Small intestine (tissue), 7 donors: Measurements from ENCODE around the gene MRPL51. TPM values are rescaled to one million over a fixed set of nuclear protein-coding genes. Genes with fewer than 3 reads are reported as not detected.
A peak's percentile ranks its signal among the peaks of the same experiment; 100 is the strongest.
"Not testable (repeated sequence)": the region's sequence is repeated elsewhere in the genome, so short reads cannot be mapped to it uniquely, and the experiment has no call there.

Experiments used
- DNase-seq, 2 donors: peaks; one replicate each; pipeline versions ENCODE4 v3.0.0 to v3.0.0-alpha.2; 2013
- FAIRE-seq: peaks from 2 replicates; lab custom pipeline; 2012; peaks lifted over from hg19 to GRCh38; lab: Jason Lieb, UNC
- H3K27ac ChIP-seq, 3 donors: one replicate each; pipeline ENCODE4 v1.5.1; 2013; ENCODE audit warnings: low read length in 2 of 3, mild to moderate bottlenecking in 2 of 3, control low read depth in 1 of 3, inconsistent platforms in 1 of 3, low read depth in 1 of 3, moderate library complexity in 1 of 3
- H3K27me3 ChIP-seq, 3 donors: one replicate each; pipeline ENCODE4 v1.6.1; 2013; ENCODE audit warnings: low read length in 3 of 3, inconsistent platforms in 1 of 3; ENCODE audit not compliant: control insufficient read depth in 3 of 3, insufficient read depth in 3 of 3
- H3K36me3 ChIP-seq, 3 donors: one replicate each; pipeline ENCODE4 v1.6.1; 2013; ENCODE audit warnings: low read length in 3 of 3, inconsistent platforms in 1 of 3, low read depth in 1 of 3, mild to moderate bottlenecking in 1 of 3, moderate library complexity in 1 of 3; ENCODE audit not compliant: control insufficient read depth in 3 of 3, insufficient read depth in 2 of 3
- H3K4me1 ChIP-seq, 3 donors: one replicate each; pipeline ENCODE4 v1.6.1; 2013; ENCODE audit warnings: low read length in 2 of 3, inconsistent platforms in 1 of 3, low read depth in 1 of 3, mild to moderate bottlenecking in 1 of 3, moderate library complexity in 1 of 3; ENCODE audit not compliant: control insufficient read depth in 3 of 3, insufficient read depth in 2 of 3
- H3K4me3 ChIP-seq, 3 donors: one replicate each; pipeline ENCODE4 v1.5.1; 2013; ENCODE audit warnings: low read length in 3 of 3, control low read depth in 1 of 3, inconsistent platforms in 1 of 3, low read depth in 1 of 3, mild to moderate bottlenecking in 1 of 3, moderate library complexity in 1 of 3
- H3K9me3 ChIP-seq, 2 donors: one replicate each; pipeline ENCODE4 v1.6.1; 2013; ENCODE audit warnings: low read depth in 1 of 2, low read length in 1 of 2; ENCODE audit not compliant: control insufficient read depth in 2 of 2, insufficient read depth in 1 of 2
- WGBS, 3 donors: extraction: QIAGEN DNeasy Blood & Tissue Kit; methylation state at CpG; one replicate each; pipeline ENCODE4 v1.1.7; 2013; 5-methylcytosine and 5-hydroxymethylcytosine counted together
- polyA plus RNA-seq, 4 donors: library from polyadenylated mRNA; stranded (reverse) in 3 of 4; unstranded in 1 of 4; fragments of 200-250 nt in 3 of 4; fragments of 120-200 nt in 1 of 4; gene quantifications; one replicate each; pipeline versions ENCODE4 v1.2.1 to v1.2.3, GENCODE V29; 2013
- donor health status: healthy with polysubstance abuse.
- donor health status: control.
- donor health status: control.
- donor health status: Bipolar disorder and iron deficiency.
- donor health status: healthy.

The MRPL51 gene
- polyA plus RNA-seq, 4 donors, result 88.1 to 126 (median 94.8) TPM

DNA sequence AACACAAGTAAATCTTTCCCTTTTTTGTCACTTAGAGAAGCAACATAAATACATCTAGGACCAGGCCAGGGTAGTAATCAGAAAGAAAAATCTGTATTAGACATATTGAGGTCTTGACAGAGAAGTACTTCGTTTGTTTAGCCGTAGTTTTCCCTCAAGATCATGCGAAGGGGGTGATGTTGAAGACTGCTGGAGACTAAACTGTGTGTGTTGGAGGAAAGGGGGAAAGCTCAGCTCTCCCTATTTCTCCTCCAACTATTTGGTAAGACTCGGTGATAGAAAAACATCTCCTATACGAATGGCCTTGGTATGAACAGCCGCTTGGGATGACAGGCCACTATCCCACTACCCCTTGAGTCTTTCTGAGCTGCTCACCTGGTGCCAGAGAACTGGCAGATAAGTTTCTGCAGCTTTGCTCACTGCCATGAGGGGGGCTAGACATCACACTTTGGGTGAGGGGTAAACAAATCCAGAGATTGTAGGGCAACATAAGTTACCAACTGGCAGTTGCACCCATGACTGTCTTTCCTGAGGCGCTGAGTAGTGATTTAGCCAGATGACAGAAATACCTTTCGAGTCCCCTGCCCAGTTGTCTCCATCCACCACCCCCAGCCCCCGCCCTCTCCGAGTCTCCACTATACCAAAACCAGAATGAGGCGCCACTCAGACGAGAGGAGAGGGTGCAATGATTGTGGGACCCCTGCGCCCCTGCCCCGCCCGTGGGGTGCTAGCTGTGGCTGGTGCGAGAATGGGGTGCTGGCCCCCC, 23.3 kb downstream of the MRPL51 start:
- H3K27ac ChIP-seq, result peak overlapping the region; percentile 39 to 95 (median 81)
- H3K9me3 ChIP-seq, result no peaks in the 10 kb centered on the region
- 23 to 27% (median 24%) methylated on average over 15 to 16 of the region's 16 CpGs for WGBS, 3 donors
- H3K36me3 ChIP-seq, result peaks cover 0 to 13% (median 6%) of the 10 kb centered on the region in 3 donors
- peak overlapping the region; percentile 61 to 68 (median 67) for H3K4me3 ChIP-seq
- peaks cover 0 to 12% (median 0%) of the 10 kb centered on the region in 3 donors for H3K4me1 ChIP-seq
- FAIRE-seq (no peak), DNase-seq (no peak)
- H3K27me3 ChIP-seq, result no peaks in the 10 kb centered on the region

DNA sequence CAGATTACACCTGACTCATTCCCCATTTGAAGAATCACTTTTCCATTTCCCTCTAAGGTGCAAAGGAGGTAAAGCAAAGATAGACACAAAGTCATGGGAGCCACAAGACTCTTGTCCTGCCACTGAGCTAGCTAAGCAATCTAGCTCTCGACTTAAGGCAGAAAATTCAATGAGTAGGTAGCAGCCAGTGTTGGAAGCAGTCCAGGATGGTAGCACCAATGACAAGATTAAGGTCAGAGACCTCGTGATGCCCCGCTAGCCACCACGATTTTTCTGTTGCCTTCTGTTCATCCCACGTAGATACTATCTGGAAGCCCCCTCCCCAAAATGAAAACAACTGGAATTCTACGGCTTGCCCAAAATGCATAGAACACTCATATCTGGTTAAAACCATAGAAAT, 24.0 kb downstream of the MRPL51 start:
- Histone ChIP-seq H3K4me3 (peak overlapping the region in 1 of 3 donors; percentile 61), H3K27ac (no peak overlapping the region), H3K4me1 (peaks cover 0 to 12% (median 0%) of the 10 kb centered on the region in 3 donors)

GRCh38 chr12:6468283-6468575, 24.8 kb downstream of the MRPL51 start:
- H3K4me1 ChIP-seq, result peaks cover 0 to 12% (median 0%) of the 10 kb centered on the region in 3 donors
- no peak overlapping the region for H3K4me3 ChIP-seq
- H3K27ac ChIP-seq, result no peak overlapping the region
- FAIRE-seq, result no peak
- H3K9me3 ChIP-seq, result no peaks in the 10 kb centered on the region
- H3K36me3 ChIP-seq, result peaks cover 1 to 26% (median 12%) of the 10 kb centered on the region in 3 donors
- no peaks in the 10 kb centered on the region for H3K27me3 ChIP-seq
- peak in 1 of 2 donors; percentile 36 for DNase-seq

More for the DNA sequence above, 24.0 kb downstream of the MRPL51 start:
- Histone ChIP-seq H3K36me3 (peaks cover 0 to 20% (median 6%) of the 10 kb centered on the region in 3 donors), H3K9me3 (no peaks in the 10 kb centered on the region), H3K27me3 (no peaks in the 10 kb centered on the region)
- DNase-seq (no peak), FAIRE-seq (no peak)
- 57 to 79% (median 72%) methylated on average over 6 of the region's 6 CpGs for whole genome bisulfite sequencing, 3 donors

DNA sequence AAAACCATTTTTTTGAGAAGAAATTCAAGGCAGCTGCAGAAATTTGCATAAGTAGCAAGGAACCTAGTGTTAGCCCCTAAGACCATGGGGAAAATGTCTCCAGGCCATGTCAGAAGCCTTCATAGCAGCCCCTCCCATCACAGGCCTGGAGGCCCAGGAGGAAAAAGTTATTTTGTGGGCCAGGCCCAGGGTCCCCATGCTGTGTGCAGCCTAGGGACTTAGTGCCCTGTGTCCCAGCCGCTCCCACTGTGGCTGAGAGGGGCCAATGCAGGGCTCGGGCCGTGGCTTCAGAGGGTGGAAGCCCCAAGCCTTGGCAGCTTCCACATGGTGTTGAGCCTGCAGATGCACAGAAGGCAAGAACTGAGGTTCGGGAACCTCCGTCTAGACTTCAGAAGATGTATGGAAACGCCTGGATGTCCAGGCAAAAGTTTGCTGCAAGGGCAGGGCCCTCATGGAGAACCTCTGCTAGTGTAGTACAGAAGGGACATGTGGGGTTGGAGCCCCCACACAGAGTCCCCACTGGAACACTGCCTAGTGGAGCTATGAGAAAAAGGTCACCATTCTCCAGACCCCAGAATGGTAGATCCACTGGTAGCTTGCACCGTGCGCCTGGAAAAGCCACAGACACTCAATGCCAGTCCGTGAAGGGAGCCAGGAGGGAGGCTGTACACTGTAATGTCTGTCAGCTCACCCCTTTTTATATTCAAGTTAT, 25.3 kb downstream of the MRPL51 start:
- not testable (repeated sequence) for H3K27ac ChIP-seq, FAIRE-seq, DNase-seq, H3K27me3 ChIP-seq, H3K4me3 ChIP-seq, H3K9me3 ChIP-seq
- Histone ChIP-seq H3K4me1 (peaks cover 0 to 12% (median 0%) of the 10 kb centered on the region in 3 donors), H3K36me3 (peaks cover 4 to 31% (median 12%) of the 10 kb centered on the region in 3 donors)
- WGBS, 3 donors, result 91 to 96% (median 95%) methylated on average over 9 of the region's 9 CpGs

DNA sequence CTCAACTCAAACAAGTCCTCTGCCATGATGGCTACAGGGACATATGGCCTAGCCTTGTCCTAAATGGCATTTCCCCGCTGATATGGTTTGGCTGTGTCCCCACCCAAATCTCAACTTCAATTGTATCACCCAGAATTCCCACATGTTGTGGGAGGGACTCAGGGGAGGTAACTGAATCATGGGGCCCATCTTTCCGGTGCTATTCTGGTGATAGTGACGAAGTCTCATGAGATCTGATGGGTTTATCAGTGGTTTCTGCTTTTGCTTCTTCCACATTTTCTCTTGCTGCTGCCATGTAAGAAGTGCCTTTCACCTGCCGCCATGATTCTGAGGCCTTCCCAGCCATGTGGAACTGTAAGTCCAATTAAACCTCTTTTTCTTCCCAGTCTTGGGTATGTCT, 26.3 kb downstream of the MRPL51 start:
- H3K27me3 ChIP-seq, FAIRE-seq, H3K27ac ChIP-seq, DNase-seq, H3K4me3 ChIP-seq, H3K9me3 ChIP-seq: not testable (repeated sequence)
- WGBS, 3 donors, result 79 to 97% (median 94%) methylated on average over 4 of the region's 4 CpGs
- H3K4me1 ChIP-seq, result peaks cover 0 to 15% (median 3%) of the 10 kb centered on the region in 3 donors
- peaks cover 4 to 40% (median 20%) of the 10 kb centered on the region in 3 donors for H3K36me3 ChIP-seq

DNA sequence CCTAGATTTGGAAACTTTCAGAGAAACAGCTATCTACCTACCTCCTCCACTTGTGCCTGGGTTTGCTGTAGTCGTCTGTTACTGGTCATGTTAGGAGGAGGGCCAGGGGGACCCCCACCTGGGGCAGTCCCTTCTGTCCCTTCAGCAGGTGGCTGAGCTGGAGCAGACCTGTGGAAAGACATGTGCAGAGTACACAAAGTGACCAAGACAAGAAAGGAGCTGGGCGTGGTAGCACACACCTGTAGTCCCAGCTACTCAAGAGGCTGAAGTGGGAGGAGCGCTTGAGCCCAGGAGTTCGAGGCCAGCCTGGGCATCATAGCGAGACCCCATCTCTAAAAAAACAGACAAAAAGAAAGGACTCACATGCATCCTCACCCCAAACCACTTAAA, 26.9 kb downstream of the MRPL51 start:
- no peak for FAIRE-seq

GRCh38 chr12:6465467-6466183, 27.4 kb downstream of the MRPL51 start:
- FAIRE-seq (no peak), DNase-seq (peak; percentile 73)
- H3K4me3 ChIP-seq, result no peak overlapping the region
- no peaks in the 10 kb centered on the region for H3K9me3 ChIP-seq
- H3K27me3 ChIP-seq, result no peaks in the 10 kb centered on the region
- peaks cover 0 to 10% (median 3%) of the 10 kb centered on the region in 3 donors for H3K4me1 ChIP-seq
- H3K36me3 ChIP-seq, result peaks cover 8 to 52% (median 24%) of the 10 kb centered on the region in 3 donors
- H3K27ac ChIP-seq, result no peak overlapping the region
- 31 to 43% (median 37%) methylated on average over 6 of the region's 6 CpGs for WGBS, 3 donors

More for the DNA sequence above, 26.9 kb downstream of the MRPL51 start:
- H3K36me3 ChIP-seq, result peaks cover 6 to 46% (median 22%) of the 10 kb centered on the region in 3 donors
- peaks cover 0 to 12% (median 3%) of the 10 kb centered on the region in 3 donors for H3K4me1 ChIP-seq
- DNase-seq, result no peak
- no peaks in the 10 kb centered on the region for H3K27me3 ChIP-seq
- H3K27ac ChIP-seq, result no peak overlapping the region
- no peak overlapping the region for H3K4me3 ChIP-seq
- WGBS, 3 donors, result 75 to 89% (median 86%) methylated on average over 5 of the region's 5 CpGs
- H3K9me3 ChIP-seq, result no peaks in the 10 kb centered on the region

- no peaks in the 10 kb centered on the region for H3K9me3 ChIP-seq
- no peak for FAIRE-seq
- peaks cover 11 to 60% (median 27%) of the 10 kb centered on the region in 3 donors for H3K36me3 ChIP-seq
- H3K4me3 ChIP-seq, result no peak overlapping the region
- H3K27ac ChIP-seq, result no peak overlapping the region
- no peaks in the 10 kb centered on the region for H3K27me3 ChIP-seq
- H3K4me1 ChIP-seq, result peaks cover 0 to 3% (median 3%) of the 10 kb centered on the region in 3 donors
- DNase-seq, result no peak
- WGBS, 3 donors, result 85 to 94% (median 90%) methylated on average over 7 to 8 of the region's 8 CpGs
Measured at GRCh38 chr12:6464531-6464930, 28.5 kb downstream of the MRPL51 start.
